ENCODE results near the gene CELA2A.
"Not testable (repeated sequence)": the region's sequence is repeated elsewhere in the genome, so short reads cannot be mapped to it uniquely, and the experiment has no call there.

The CELA2A gene

DNA sequence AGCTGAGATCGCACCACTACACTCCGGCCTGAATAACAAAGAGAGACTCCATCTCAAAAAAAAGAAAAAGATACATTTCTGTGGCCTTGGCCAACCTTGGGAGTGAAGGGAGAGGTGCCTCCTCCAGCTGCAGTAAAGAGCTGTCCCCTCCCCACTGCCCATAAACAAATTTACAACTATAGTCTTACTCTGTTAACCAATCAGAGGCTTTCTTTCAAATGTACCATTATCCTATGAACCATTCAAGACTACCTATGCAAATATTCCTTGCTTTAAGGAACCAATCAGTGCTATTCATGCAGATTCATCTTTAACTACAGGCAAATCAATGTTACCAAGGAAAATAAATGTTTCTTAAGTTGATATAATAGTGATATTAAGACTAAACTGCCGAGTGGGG, 20.4 kb downstream of the CELA2A start:
- H3K4me3 ChIP-seq (ENCODE audit: low read depth, low read length), result no peak overlapping the region
- TF ChIP-seq CTCF (IDR thresholded peaks at IDR 0.05; ENCODE audit: low read depth, low read length), result no peak

- no peak overlapping the region for H3K4me3 ChIP-seq (ENCODE audit: low read depth, low read length)
- no peak for TF ChIP-seq CTCF (IDR thresholded peaks at IDR 0.05; ENCODE audit: low read depth, low read length)
Observed at GRCh38 chr1:15477646-15478212, 21.2 kb downstream of the CELA2A start.

DNA sequence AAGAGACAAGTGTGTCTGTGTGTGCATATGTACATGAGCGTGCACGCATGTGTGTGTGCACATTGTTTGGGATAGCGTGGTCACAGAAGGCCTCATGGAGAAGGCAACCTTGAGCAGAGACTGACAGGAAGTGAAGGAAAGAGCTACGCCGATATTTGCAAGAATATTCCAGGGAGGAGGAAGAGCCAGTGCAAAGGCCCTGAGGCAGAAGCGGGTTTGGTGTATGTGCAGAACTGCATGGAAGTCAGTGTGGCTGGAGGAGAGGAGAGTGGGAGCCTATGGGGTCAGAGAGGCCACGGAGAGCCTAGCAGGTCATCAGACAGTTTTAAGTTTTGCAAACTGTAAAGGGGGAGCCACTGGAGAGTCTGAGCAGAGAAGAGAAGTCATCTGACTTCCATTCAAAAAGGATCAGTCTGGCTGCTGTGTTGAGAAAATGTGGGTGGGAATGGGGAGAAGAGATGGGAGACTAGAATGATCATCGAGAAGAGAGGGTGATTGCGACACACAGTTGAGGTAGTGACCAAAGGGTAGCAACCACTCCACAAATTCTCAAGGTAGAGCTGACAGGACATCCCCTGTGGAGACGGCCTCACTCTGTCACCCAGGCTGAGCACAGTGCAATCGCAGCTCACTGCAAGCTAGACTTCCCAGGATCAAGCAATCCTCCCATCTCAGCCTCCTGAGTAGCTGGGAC, 23.3 kb downstream of the CELA2A start:
- no peak overlapping the region for H3K4me3 ChIP-seq (ENCODE audit: low read depth, low read length)
- no peak for TF ChIP-seq CTCF (IDR thresholded peaks at IDR 0.05; ENCODE audit: low read depth, low read length)

DNA sequence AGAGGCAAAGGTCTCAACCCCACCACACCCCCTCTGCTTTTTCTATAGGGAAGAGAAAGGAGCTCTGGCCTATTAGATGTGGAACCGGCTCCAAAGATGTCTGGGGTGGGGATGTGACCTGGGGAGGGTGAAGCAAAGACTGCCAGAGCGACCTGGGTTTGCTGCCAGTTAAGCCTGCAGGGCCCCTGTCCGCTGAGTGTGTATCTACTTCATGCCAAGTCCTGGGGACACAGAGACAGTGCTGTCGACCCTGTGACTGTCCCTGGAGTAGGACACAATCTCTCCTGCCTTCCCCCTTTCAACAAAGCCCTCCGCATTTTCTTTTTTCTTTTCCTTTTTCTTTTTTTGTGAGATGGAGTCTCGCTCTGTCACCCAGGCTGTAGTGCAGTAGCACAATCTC, 25.9 kb downstream of the CELA2A start:
- H3K4me3 ChIP-seq (ENCODE audit: low read depth, low read length), result not testable (repeated sequence)

DNA sequence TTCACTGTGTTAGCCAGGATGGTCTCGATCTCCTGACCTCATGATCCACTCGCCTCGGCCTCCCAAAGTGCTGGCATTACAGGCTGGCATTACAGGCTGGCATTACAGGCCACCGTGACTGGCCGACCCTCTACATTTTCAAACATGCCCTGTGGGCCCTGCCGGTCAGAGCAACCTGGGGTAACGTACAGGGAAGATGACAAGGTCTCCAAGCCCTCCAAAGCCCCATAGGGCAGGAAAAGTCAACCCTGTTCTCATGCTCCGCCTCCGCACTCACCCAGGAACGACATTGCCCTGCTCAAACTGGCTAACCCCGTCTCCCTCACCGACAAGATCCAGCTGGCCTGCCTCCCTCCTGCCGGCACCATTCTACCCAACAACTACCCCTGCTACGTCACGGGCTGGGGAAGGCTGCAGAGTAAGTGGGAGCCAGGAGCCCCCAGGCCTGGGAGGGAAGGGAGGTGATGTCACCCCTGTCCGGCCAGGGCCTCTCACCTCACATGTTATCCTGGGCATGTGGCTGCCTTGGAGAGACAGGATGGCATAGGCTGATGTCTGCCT, 26.5 kb downstream of the CELA2A start:
- not testable (repeated sequence) for H3K4me3 ChIP-seq (ENCODE audit: low read depth, low read length)

GRCh38 chr1:15483971-15484370, 27.4 kb downstream of the CELA2A start:
- no peak for TF ChIP-seq CTCF (IDR thresholded peaks at IDR 0.05; ENCODE audit: low read depth, low read length)
- H3K4me3 ChIP-seq (ENCODE audit: low read depth, low read length), result no peak overlapping the region

DNA sequence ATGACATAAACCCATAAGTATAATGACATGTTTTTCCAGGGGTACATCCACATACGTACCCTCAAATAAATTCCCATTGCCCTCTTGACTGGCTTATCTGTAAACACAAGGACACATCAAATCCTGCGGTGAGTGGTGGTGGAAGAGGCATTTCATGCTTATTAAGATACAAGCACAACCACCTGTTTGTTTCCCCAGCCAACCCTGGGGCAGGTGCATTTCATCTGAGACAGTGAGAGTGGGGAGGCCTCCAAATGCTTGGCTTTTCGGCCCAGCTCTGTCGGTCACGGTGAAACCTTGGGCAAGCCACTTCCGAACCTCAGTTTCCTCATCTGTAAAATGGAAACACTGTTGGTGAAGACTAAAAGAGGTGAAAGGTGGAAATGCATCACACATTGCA, 27.9 kb downstream of the CELA2A start:
- H3K4me3 ChIP-seq (ENCODE audit: low read depth, low read length), result not testable (repeated sequence)

DNA sequence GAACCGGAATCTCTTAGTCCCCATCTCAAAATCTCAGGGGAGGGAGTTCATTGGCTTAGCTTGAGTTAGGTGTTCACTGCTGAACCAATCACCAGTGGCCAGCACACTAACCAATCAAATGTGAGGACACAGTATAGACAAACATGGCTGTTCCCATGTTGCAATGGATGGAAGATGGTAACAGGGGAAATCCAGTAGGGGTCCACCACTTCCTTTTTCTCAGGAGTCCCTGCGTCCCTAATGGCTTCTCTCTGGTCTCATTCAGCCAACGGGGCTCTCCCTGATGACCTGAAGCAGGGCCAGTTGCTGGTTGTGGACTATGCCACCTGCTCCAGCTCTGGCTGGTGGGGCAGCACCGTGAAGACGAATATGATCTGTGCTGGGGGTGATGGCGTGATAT, 29.1 kb downstream of the CELA2A start:
- H3K4me3 ChIP-seq (ENCODE audit: low read depth, low read length), result no peak overlapping the region
- TF ChIP-seq CTCF (IDR thresholded peaks at IDR 0.05; ENCODE audit: low read depth, low read length), result no peak

GRCh38 chr1:15486844-15487610, 30.5 kb downstream of the CELA2A start:
- H3K4me3 ChIP-seq (ENCODE audit: low read depth, low read length), result not testable (repeated sequence)

All from WI38 (cell line).